ENCODE measurements around the gene FCAR.
"Not testable (repeated sequence)": the region's sequence is repeated elsewhere in the genome, so short reads cannot be mapped to it uniquely, and the experiment has no call there.

DNA sequence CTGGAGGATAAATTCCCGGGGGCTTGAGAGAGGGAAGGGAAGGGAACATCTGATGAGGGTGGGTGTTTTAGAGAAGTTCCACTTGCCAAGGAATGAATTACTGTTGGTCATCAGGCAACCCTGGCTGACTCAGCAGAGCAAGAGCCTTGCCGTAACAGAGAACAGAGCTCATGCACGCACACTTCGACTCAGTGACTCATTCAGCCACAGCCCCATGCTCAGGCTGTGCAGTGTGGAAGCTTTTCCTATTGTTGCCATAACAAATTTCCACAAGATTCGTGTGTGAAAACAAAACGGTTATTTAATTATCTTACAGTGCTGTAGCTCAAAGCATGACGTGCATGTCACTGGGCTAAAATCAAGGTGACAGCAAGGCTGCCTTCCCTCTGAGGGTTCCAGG is 14.6 kb upstream of the FCAR start:
- TF ChIP-seq YY1 (IDR thresholded peaks at IDR 0.05; ENCODE audit: insufficient read depth, insufficient read length); SUZ12 (IDR thresholded peaks at IDR 0.05; ENCODE audit: extremely low read depth, insufficient read depth, insufficient read length); ZNF274 (IDR thresholded peaks at IDR 0.05; ENCODE audit: low read depth, low read length): not testable (repeated sequence)

All from NT2/D1 (cell line).